Measurements from ENCODE around the gene THRA. TPM values are rescaled to one million over a fixed set of nuclear protein-coding genes. Genes with fewer than 3 reads are reported as not detected.

Gene THRA
- total RNA-seq, 4 donors from 2014 or later: 34.0 to 52.9 (median 44.8) TPM

DNA sequence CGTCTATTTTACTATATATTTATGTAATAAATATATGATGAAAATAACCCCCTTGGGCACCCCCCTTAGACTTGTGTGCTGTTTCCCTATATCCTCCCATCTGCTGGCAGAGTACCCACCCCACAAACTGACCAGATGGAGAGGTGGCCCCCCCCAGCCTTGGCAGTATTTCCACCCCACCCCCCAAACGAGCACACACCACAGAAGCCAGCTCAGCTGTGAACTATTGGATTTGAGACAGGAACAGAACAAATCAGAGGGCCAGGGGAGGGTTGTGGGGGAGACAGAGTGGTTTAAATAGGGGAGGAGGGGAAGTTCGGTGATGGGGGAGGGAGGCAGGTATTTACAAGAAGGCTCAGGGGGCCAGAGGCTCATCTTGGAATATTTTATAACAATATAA lies 29.8 kb downstream of the THRA start:
- TF ChIP-seq POLR2A (IDR thresholded peaks at IDR 0.05): no peak
- TF ChIP-seq, protein P1, sequence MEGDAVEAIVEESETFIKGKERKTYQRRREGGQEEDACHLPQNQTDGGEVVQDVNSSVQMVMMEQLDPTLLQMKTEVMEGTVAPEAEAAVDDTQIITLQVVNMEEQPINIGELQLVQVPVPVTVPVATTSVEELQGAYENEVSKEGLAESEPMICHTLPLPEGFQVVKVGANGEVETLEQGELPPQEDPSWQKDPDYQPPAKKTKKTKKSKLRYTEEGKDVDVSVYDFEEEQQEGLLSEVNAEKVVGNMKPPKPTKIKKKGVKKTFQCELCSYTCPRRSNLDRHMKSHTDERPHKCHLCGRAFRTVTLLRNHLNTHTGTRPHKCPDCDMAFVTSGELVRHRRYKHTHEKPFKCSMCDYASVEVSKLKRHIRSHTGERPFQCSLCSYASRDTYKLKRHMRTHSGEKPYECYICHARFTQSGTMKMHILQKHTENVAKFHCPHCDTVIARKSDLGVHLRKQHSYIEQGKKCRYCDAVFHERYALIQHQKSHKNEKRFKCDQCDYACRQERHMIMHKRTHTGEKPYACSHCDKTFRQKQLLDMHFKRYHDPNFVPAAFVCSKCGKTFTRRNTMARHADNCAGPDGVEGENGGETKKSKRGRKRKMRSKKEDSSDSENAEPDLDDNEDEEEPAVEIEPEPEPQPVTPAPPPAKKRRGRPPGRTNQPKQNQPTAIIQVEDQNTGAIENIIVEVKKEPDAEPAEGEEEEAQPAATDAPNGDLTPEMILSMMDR (IDR thresholded peaks at IDR 0.05): no peak
- Histone ChIP-seq H3K27ac (peak overlapping the region; percentile 77 to 99 (median 96)), H3K4me1 (peaks cover 26 to 64% of the 10 kb centered on the region in 2 donors), H3K4me3 (replicated peaks in 1 of 3) (no peak overlapping the region), H3K36me3 (peaks cover 52 to 59% of the 10 kb centered on the region in 2 donors), H3K9me3 (no peaks in the 10 kb centered on the region), H3K27me3 (no peaks in the 10 kb centered on the region)
- intact Hi-C loops (cut with DNase I): no loop called here
- DNase-seq: peak; percentile 29 to 39
- 31 to 40% methylated on average over 3 of the region's 3 CpGs for WGBS, 2 donors

DNA sequence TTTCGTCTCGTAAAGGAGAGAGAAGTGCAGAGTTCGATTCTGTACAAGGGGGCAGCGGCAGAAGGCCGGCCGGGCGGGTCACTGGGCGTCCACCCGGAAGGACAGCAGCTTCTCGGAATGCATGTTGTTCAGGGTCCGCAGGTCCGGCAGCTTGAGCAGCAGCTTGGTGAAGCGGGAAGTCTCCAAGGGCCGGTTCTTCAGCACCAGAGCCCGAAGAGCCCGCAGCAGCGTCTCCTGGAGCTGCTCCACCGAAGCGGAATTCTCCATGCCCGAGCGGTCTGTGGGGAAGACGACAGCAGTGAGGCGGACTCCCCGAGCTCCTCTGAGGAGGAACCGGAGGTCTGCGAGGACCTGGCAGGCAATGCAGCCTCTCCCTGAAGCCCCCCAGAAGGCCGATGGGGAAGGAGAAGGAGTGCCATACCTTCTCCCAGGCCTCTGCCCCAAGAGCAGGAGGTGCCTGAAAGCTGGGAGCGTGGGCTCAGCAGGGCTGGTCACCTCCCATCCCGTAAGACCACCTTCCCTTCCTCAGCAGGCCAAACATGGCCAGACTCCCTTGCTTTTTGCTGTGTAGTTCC lies 30.3 kb downstream of the THRA start:
- Histone ChIP-seq H3K4me3 (replicated peaks in 1 of 3) (no peak overlapping the region), H3K4me1 (peaks cover 32 to 69% of the 10 kb centered on the region in 2 donors), H3K27me3 (no peaks in the 10 kb centered on the region), H3K36me3 (peaks cover 47 to 54% of the 10 kb centered on the region in 2 donors), H3K27ac (peak overlapping the region; percentile 77 to 99 (median 96)), H3K9me3 (no peaks in the 10 kb centered on the region)
- TF ChIP-seq, protein P1 (IDR thresholded peaks at IDR 0.05): no peak
- peak in 1 of 2 donors; percentile 32 for TF ChIP-seq POLR2A (IDR thresholded peaks at IDR 0.05)
- peak; percentile 90 to 91 for DNase-seq
- WGBS, 2 donors: 38 to 42% methylated on average over 24 to 28 of the region's 29 CpGs
- intact Hi-C loops (cut with DNase I): no loop called here

DNA sequence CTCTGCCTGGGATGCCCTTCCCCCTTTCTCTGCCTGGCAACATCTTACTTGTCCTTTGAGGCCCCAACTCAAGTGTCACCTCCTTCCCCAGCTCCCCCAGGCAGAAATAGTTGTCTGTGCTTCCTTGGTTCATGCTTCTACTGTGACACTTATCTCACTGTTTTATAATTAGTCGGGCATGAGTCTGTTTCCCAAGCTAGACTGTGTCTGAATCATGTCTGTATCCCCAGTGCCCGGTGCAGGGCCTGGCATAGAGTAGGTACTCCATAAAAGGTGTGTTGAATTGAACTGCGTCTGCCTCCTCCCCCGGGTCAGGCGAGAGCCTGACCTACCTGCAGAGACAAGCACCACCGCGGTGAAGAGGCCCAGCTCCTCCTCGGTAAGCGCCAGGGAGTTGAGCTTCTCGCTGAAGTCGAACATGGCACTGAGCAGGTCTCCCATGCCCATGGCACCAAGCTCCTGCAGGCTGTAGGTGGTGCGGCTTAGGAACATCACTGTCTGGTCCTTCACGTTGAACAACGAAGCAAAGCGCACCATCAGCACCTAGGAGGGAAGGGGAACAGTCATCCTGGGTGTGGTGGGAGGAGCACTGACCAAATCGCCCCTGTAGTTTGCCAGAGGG lies 30.9 kb downstream of the THRA start:
- H3K36me3 ChIP-seq: peaks cover 41 to 48% of the 10 kb centered on the region in 2 donors
- H3K4me3 ChIP-seq (replicated peaks in 1 of 3): no peak overlapping the region
- TF ChIP-seq, protein P1 (IDR thresholded peaks at IDR 0.05): no peak
- no peak for TF ChIP-seq POLR2A (IDR thresholded peaks at IDR 0.05)
- peaks cover 38 to 75% of the 10 kb centered on the region in 2 donors for H3K4me1 ChIP-seq
- no peaks in the 10 kb centered on the region for H3K27me3 ChIP-seq
- no peaks in the 10 kb centered on the region for H3K9me3 ChIP-seq
- DNase-seq: peak; percentile 52 to 56
- intact Hi-C loops (cut with DNase I): no loop called here
- H3K27ac ChIP-seq: peak overlapping the region; percentile 77 to 99 (median 96)
- 64 to 66% methylated on average over 5 to 15 of the region's 16 CpGs for WGBS, 2 donors

DNA sequence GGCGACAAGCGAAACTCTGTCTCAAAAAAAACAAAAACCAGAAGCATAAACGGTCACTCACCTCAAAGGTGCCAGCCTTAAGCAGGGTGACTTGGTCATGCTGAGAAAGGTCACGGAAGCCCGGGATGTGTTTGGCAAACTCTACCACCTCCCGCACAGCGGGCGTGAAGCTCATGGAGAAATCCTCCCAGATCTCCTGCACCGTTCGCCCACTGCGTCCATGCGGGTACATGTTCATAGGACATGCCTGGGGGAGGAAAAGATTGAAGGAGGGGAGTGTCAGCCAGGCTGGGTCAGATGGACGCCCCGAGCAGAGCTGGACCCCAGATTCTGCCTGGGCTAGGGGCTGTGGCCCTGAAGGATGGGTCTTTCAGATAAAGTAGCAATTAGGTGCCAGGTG lies 32.1 kb downstream of the THRA start:
- TF ChIP-seq, protein P1 (IDR thresholded peaks at IDR 0.05): no peak
- no peak for TF ChIP-seq POLR2A (IDR thresholded peaks at IDR 0.05)
- no peak for DNase-seq
- Histone ChIP-seq H3K4me1 (peaks cover 41 to 77% of the 10 kb centered on the region in 2 donors), H3K27me3 (no peaks in the 10 kb centered on the region), H3K4me3 (replicated peaks in 1 of 3) (no peak overlapping the region), H3K36me3 (peaks cover 36 to 40% of the 10 kb centered on the region in 2 donors), H3K9me3 (no peaks in the 10 kb centered on the region), H3K27ac (peak overlapping the region; percentile 96 to 99 (median 99))
- WGBS, 2 donors: 88% methylated on average over 14 of the region's 14 CpGs
- intact Hi-C loops (cut with DNase I): loop anchor here (5.0 kb wide), 1 partner anchor 33 kb away; the partner anchor contains the start of gene THRA

All from thyroid gland (tissue), 4 donors.